Jurkat, Clone E6-1 (cell line): ENCODE results near the gene RHOH.

Experiments
- DNase-seq: peaks from one replicate; pipeline ENCODE4 v3.0.0-alpha.2; 2011; ENCODE audit warnings: low read depth, low spot score
- H3K4me3 ChIP-seq: 2 replicates; pipeline ENCODE4 v1.5.1; 2011; ENCODE audit warnings: mild to moderate bottlenecking, low read length, control low read depth, moderate library complexity

Gene RHOH

GRCh38 chr4:40251366-40251765 lies 54.5 kb downstream of the RHOH start:
- no peak for DNase-seq
- H3K4me3 ChIP-seq = no peak overlapping the region

DNA sequence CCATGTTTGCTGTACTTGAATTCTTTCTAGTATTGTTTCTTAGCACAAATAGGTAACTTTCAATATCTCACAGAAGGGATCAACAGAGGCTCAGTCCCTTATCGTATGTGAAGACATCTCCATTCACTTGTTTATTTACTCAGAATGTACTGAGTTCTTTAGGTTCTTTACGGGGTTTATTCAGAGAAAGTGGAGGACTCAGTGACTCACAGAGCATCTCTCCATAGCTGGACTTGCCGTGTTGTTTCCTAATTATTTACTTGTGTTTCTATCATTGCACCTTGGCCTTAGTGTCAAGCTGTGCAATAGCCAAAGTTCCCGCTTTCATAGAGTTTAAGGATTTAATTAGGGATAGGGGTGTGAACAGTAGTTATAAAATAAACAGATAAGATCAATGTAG lies 57.1 kb downstream of the RHOH start:
- DNase-seq = no peak
- no peak overlapping the region for H3K4me3 ChIP-seq

- no peak for DNase-seq
- H3K4me3 ChIP-seq = no peak overlapping the region
Measured at GRCh38 chr4:40254608-40255392, 58.0 kb downstream of the RHOH start.

DNA sequence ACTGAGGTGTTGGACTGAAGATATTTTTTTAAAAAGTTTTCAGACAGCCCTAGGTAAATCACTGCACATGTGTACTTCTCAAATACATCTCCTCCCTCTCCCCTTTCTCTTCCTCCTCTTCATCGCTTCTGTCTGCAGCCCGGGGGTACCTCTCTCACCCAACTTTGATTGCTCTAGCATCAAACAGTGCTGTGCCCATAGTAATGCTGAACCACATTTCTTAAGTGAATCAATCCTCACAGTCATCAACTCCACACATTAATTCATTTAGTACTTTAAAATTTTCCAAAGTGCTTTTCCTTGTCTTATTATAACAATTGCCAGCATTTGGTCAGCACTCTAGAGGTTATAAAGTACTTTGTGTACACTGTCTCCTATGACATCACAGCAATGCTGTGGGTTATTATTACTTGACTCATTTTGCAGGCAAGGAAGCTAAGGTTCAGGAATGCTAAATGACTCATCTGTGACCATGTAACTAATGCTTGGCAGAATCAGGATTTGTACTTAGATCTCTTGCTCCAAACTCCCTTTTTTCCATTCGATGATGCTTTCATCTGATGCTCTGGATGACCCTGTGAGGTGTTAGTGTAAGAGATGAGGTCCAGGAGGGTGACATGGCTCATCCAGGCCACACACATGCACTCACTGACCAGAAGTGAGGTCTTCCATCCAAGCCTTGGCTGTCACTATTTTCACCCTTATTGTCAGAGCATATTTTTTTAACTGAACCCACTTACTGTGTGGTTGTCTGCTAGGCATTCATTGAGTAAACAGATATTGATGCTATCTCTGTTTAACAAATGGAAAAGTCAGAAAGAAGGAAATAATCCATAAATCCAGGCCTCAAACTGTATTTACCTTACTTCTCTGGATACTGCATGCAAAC lies 58.8 kb downstream of the RHOH start:
- DNase-seq = no peak
- H3K4me3 ChIP-seq = no peak overlapping the region

DNA sequence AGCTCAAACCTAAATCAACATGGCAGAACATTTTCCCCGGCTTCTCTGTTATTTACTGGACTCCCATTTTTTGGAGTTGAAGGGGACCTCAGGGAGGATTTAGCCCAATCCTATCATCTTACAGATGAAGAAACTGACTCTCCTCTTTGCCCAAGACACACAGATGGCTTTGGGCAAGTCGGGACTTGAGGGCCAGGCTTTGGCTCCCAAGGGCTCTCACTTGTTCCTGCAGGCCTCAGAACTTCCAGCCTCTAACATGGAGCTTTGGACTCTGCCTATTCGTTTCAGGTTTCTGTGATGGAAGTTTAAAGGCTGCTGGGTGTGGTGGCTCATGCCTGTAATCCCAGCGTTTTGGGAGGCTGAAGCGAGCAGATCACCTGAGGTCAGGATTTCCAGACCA lies 59.5 kb downstream of the RHOH start:
- H3K4me3 ChIP-seq = no peak overlapping the region
- DNase-seq = no peak

DNA sequence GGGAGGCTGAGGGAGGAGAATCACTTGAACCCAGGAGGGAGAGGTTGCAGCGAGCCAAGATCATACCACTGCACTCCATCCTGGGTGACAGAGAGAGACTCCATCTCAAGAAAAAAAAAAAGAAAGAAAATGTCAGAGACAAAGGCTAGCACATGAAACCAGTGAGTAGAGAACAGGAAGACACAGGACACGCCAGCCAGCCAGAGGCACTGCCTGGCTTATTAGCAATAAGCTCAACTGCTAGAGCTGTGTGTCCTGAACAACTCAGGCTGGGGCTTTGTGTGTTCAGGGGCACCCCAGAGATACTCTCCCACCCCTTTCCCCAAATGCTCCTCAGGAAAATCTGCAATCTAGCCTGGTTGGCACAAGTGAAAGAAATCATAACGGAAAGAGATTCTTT lies 60.0 kb downstream of the RHOH start:
- no peak for DNase-seq

DNA sequence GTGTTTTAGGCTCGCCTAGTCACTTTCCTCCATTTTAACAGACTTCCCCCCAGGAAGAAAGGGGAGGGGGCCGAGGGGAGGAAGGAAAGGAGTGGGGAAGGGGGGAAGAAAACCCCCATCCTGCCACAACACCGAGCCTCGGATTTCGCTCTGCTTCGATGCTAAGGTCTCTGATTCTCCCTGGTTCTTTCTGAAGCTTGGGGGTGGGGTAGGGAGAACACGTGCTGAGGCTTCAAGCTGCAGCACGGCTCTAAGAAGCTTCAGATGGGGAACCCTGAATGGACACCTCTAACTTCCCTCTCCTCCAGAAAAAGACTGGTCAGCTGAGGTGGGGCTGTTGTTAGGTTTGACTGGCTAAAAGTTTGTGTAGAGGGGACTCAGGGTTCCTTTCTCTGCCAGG lies 61.8 kb downstream of the RHOH start:
- peak; percentile 65 for DNase-seq
- H3K4me3 ChIP-seq = no peak overlapping the region

More for the DNA sequence above, 60.0 kb downstream of the RHOH start:
- no peak overlapping the region for H3K4me3 ChIP-seq

DNA sequence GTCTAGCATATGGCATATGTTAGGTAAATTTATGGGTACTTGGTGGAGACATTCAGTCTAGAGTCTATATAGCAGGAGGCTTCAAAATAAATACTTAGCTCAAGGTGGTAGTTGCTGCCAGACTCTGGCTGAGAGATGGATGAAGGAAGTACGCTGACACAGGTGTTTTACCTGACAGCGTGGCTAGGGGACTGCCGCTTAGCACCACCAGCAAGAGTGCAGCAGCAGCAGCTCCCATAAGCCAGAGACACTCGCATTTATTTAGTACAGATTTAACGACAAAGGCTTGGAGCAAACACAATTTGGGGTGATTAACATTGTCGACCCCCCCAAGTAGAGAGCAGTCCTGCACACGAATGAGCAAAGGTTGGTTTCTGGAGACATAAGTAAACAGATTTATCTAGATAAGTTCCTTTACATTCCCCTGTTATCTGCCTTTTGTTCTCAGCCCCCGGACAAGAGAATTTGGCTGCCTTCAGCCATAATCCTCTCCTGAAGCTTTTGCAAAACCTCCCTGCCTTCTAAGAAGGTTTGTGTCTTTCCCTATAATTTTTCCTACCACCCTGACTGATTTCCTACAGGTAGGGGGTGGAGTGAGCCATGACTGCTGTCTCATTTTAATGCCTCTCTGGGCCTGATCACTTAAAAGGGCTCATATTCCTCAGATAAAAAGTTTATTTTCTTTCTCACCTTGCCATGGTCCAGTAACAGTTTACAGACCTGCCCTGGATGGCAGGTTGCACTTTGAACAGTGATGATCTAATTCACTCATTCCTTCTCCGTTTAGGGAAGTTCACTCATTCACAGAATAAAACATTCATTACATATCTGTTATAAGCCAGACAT lies 64.6 kb downstream of the RHOH start:
- DNase-seq = no peak
- no peak overlapping the region for H3K4me3 ChIP-seq

GRCh38 chr4:40262077-40262528 lies 65.3 kb downstream of the RHOH start:
- no peak overlapping the region for H3K4me3 ChIP-seq
- DNase-seq = no peak

GRCh38 chr4:40262861-40263260 lies 66.0 kb downstream of the RHOH start:
- DNase-seq = no peak
- H3K4me3 ChIP-seq = no peak overlapping the region

- DNase-seq = no peak
- H3K4me3 ChIP-seq = no peak overlapping the region
Measured at GRCh38 chr4:40264497-40264896, 67.7 kb downstream of the RHOH start.

GRCh38 chr4:40264995-40265909 lies 68.4 kb downstream of the RHOH start:
- H3K4me3 ChIP-seq = peak overlapping the region; percentile 34
- DNase-seq = peak; percentile 73

DNA sequence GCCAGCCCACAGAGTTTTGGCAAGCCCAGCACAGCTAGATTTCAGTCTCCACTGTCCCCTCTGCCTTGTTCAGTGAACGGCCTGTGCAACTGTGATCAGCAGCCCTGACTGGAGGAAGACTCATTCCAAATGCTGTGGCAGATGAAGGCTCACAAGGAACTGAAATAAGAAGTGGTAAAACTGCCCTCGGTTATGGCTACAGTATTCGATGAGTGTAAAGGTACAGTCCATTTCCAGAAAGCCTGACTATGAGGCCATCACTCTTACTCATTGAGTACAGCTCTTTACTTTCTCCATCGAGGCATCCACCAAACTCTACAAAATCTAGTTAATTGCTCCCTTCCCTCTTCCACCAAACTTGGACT lies 69.1 kb downstream of the RHOH start:
- no peak for DNase-seq
- H3K4me3 ChIP-seq = no peak overlapping the region; the same call in 1 of the 2 replicates

DNA sequence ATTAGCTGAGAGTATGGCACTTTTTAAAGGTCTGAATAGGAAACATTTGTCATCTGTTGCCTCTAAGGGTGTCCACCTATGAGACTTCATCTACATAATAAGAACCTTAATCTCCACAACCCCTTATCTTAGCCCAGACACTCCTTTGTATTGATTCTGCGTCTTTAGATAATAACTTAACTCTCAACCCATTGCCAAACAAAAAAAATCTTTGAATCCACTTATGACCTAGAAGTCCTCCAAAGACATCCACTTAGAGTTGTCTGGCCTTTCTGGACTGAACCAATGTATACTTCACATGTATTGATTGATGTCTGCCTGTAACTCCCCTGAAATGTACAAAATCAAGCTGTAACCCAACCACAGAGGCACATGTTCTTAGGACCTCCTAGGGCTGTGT lies 72.3 kb downstream of the RHOH start:
- H3K4me3 ChIP-seq = no peak overlapping the region
- no peak for DNase-seq

- H3K4me3 ChIP-seq = no peak overlapping the region
- DNase-seq = no peak
Measured at GRCh38 chr4:40270609-40271008, 73.8 kb downstream of the RHOH start.

DNA sequence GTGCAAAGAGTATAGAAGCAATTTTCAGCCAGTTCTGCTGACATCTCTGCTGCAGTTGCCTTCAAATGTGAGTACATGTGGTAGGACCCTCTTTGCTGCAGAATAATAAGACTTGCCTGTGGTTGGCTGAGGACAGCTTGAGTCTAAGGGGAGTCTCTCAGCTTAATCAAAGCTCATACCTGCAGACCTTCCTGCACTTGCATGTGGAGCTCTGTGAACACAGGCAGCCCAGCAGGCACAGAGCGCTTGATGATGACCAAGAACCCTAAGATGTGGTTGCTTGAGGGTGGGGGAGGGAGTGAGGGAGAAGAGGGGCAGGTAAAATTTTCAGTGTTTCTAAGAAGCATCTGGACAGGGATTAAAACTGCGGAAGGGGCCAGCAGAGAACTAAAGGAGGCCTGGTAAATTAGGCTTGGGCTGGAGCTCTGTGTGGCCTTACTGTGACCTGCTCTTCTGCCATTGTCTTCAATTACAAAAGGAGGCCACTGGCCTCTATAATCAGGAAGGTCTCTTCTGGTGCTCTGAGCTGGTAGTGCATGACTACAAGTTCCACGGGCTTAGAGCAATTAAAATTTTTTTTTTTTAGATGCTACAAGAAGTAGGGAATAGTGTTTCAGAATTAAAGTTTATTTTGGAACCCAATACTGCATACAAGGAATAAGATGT lies 78.4 kb downstream of the RHOH start:
- H3K4me3 ChIP-seq = no peak overlapping the region
- no peak for DNase-seq

DNA sequence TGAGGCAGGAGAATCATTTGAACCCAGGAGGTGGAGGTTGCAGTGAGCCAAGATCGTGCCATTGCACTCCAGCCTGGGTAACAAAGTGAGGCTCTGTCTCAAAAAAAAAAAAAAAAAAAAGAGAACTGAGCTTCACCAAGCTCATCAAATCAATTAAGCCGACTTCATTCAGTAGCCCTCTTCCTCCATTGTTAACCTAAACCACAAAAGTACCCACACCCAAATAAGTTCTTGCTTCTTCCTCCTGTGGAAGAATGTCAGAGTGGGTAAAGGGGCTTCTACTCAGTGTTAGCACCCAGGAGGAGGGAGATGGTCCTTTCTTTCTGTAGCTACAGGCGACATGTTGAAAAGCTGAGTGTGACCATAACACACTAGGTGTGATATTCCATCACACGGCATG lies 79.7 kb downstream of the RHOH start:
- no peak for DNase-seq
- no peak overlapping the region for H3K4me3 ChIP-seq

DNA sequence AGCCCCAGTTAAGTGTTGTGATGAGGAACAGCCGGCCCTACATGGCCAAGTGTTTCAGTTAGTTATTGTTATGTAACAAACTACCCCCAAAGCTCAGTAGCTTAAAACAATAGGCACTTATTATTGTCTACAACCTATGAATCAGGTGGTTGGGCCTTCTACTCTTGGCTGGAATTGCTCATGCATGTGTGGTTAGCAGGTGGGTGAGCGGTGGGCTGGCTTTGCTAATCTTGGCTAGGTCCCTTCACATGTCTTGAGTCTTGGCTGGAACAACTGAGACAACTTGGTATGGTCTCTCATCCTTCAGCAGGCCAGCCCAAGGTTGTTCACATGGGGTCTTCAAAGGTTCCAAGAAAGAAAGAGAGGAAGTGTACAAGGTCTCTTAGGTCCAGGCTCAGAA lies 83.8 kb downstream of the RHOH start:
- no peak for DNase-seq
- H3K4me3 ChIP-seq = no peak overlapping the region
